HG03558 (cell line): Measurements from ENCODE around the gene KCNK6.

Source experiments
- ATAC-seq: cut with Tn5 transposase; IDR thresholded peaks from one replicate; pipeline ENCODE4 v1.9.1; 2021; ENCODE audit warnings: moderate number of reproducible peaks; ENCODE audit not compliant: unreplicated experiment; ENCODE audit errors: extremely low read depth

Gene KCNK6

GRCh38 chr19:38293281-38293680 is 26.4 kb upstream of the KCNK6 start:
- no peak for ATAC-seq

- no peak for ATAC-seq
Measured at GRCh38 chr19:38294090-38294489, 25.6 kb upstream of the KCNK6 start.

GRCh38 chr19:38298821-38299680 is 20.6 kb upstream of the KCNK6 start:
- no peak for ATAC-seq

- ATAC-seq = no peak
Measured at GRCh38 chr19:38303517-38304351, 15.9 kb upstream of the KCNK6 start, which contains the start of gene C19orf33. C19orf33 (plus strand) TSS chr19:38304251; CDS start chr19:38304262, 11 bp downstream.

GRCh38 chr19:38304352-38304865 is 15.2 kb upstream of the KCNK6 start:
- ATAC-seq = no peak

- no peak for ATAC-seq
Measured at GRCh38 chr19:38304866-38305429, 14.7 kb upstream of the KCNK6 start.

- no peak for ATAC-seq
Measured at GRCh38 chr19:38306236-38306635, 13.4 kb upstream of the KCNK6 start.

GRCh38 chr19:38307076-38307475 is 12.6 kb upstream of the KCNK6 start:
- no peak for ATAC-seq

GRCh38 chr19:38307597-38307996 is 12.0 kb upstream of the KCNK6 start:
- ATAC-seq = no peak

- no peak for ATAC-seq
Measured at GRCh38 chr19:38308006-38308766, 11.5 kb upstream of the KCNK6 start.

- no peak for ATAC-seq
Measured at GRCh38 chr19:38308926-38309614, 10.6 kb upstream of the KCNK6 start.

- no peak for ATAC-seq
Measured at GRCh38 chr19:38309615-38310278, 9.9 kb upstream of the KCNK6 start.

- ATAC-seq = no peak
Measured at GRCh38 chr19:38310279-38310670, 9.4 kb upstream of the KCNK6 start.

GRCh38 chr19:38310986-38311385 is 8.7 kb upstream of the KCNK6 start:
- ATAC-seq = no peak

- peak; percentile 60 for ATAC-seq
Measured at GRCh38 chr19:38315657-38316476, 3.8 kb upstream of the KCNK6 start, which contains the start of gene YIF1B. YIF1B (minus strand) TSS chr19:38315947; CDS start chr19:38315917, 30 bp downstream.

- no peak for ATAC-seq
Measured at GRCh38 chr19:38316477-38317067, 3.1 kb upstream of the KCNK6 start.

GRCh38 chr19:38317104-38317612 is 2.5 kb upstream of the KCNK6 start:
- ATAC-seq = no peak
